GM18520 (cell line): ENCODE measurements around the gene MAN1C1.

Experiments
- ATAC-seq: cut with Tn5 transposase; IDR thresholded peaks from one replicate; pipeline ENCODE4 v1.9.1; 2021; ENCODE audit not compliant: unreplicated experiment

The MAN1C1 gene

GRCh38 chr1:25832336-25833037, 215.9 kb downstream of the MAN1C1 start:
- no peak for ATAC-seq

DNA sequence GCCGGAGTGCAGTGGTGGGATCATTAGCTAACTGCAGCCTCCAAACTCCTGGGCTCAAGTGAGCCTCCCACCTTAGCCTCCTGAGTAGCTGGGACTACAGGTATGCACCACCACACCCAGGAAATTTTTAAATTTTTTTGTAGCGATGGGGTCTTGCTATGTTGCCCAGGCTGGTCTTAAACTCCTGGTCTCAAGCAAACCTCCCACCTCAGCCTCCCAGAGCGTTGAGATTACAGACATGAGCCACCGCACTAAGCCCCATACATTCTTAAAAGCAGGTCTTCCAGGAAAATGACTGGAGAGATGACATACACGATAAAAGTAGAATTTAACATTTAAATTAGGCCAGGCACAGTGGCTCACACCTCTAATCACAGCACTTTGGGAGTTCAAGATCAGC, 216.6 kb downstream of the MAN1C1 start:
- ATAC-seq, result no peak
